Peyer's patch (tissue), 4 donors: ENCODE data around the gene APOE. TPM values are rescaled to one million over a fixed set of nuclear protein-coding genes. Genes with fewer than 3 reads are reported as not detected.
A peak's percentile ranks its signal among the peaks of the same experiment; 100 is the strongest.

Experiments
- DNase-seq, 3 donors: peaks; one replicate each; pipeline ENCODE4 v3.0.0-alpha.2; 2017 to 2019
- H3K27ac ChIP-seq, 4 donors: fragments of 200-600 bp; sonication (generic); one replicate each; pipeline ENCODE4 v1.5.1; 2016 to 2019
- H3K27me3 ChIP-seq, 2 donors: fragments of 200-600 bp; sonication (generic); one replicate each; pipeline ENCODE4 v1.5.1; 2019
- H3K36me3 ChIP-seq, 3 donors: fragments of 200-600 bp; sonication (generic); one replicate each; pipeline ENCODE4 v1.5.1; 2016 to 2019
- H3K4me1 ChIP-seq, 4 donors: fragments of 200-600 bp; sonication (generic); one replicate each; pipeline ENCODE4 v1.5.1; 2016 to 2019
- H3K4me3 ChIP-seq, 4 donors: fragments of 200-600 bp; sonication (generic); 1 replicate in 3 of 4; 2 replicates in 1 of 4; pipeline ENCODE4 v1.5.1; 2016 to 2019; ENCODE audit warnings: mild to moderate bottlenecking in 1 of 4
- H3K9me3 ChIP-seq, 4 donors: fragments of 200-600 bp; sonication (generic); one replicate each; pipeline ENCODE4 v1.5.1; 2016 to 2019; ENCODE audit warnings: mild to moderate bottlenecking in 1 of 4
- POLR2A ChIP-seq, 2 donors: fragments of 450-650 bp; IDR thresholded peaks; one replicate each; pipeline ENCODE4 v1.5.1; 2017; ENCODE audit warnings: antibody characterized with exemption in 2 of 2, mild to moderate bottlenecking in 2 of 2, moderate library complexity in 2 of 2
- total RNA-seq, 4 donors: library from RNA; depleted of rRNA; stranded (reverse); fragments of >200 nt; gene quantifications; one replicate each; pipeline ENCODE4 v1.1.0, GENCODE V29; 2016
- TF ChIP-seq, protein P1 (sequence below), 6 experiments: fragments of 450-650 bp in 4 of 6; fragments of 200-600 bp in 2 of 6; sonication (generic) in 1 of 6; IDR thresholded peaks; one replicate each; pipeline ENCODE4 v1.5.1; 2017 to 2019; ENCODE audit warnings: antibody characterized with exemption in 6 of 6, mild to moderate bottlenecking in 3 of 6, moderate library complexity in 1 of 6

Gene APOE
- total RNA-seq, 4 donors from 2014 or later, result 24.2 to 203 (median 51.6) TPM

DNA sequence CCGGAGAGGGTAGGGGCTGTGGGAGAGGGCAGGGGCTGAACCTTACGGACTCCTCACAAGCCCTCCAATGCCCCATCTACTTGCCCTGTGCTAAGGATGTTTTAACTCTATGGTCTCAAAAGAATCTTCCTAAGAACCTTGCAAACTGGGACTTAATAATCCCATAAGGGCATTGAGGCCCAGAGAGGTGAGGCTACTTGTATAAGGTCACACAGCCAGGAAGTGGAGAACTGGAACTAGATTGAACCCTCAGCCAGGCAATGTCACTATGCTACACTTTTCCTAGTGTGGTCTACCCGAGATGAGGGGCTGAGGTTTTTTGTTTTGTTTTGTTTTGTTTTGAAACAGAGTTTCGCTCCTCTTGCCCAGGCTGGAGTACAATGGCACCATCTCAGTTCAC is 25.9 kb downstream of the APOE start:
- H3K4me3 ChIP-seq, result no peak overlapping the region
- peaks cover 0 to 7% (median 2%) of the 10 kb centered on the region in 4 donors for H3K4me1 ChIP-seq
- no peak for DNase-seq
- H3K27me3 ChIP-seq, result no peaks in the 10 kb centered on the region
- H3K27ac ChIP-seq, result no peak overlapping the region
- no peaks in the 10 kb centered on the region for H3K9me3 ChIP-seq
- TF ChIP-seq, protein P1, sequence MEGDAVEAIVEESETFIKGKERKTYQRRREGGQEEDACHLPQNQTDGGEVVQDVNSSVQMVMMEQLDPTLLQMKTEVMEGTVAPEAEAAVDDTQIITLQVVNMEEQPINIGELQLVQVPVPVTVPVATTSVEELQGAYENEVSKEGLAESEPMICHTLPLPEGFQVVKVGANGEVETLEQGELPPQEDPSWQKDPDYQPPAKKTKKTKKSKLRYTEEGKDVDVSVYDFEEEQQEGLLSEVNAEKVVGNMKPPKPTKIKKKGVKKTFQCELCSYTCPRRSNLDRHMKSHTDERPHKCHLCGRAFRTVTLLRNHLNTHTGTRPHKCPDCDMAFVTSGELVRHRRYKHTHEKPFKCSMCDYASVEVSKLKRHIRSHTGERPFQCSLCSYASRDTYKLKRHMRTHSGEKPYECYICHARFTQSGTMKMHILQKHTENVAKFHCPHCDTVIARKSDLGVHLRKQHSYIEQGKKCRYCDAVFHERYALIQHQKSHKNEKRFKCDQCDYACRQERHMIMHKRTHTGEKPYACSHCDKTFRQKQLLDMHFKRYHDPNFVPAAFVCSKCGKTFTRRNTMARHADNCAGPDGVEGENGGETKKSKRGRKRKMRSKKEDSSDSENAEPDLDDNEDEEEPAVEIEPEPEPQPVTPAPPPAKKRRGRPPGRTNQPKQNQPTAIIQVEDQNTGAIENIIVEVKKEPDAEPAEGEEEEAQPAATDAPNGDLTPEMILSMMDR (IDR thresholded peaks at IDR 0.05), result no peak
- no peak for TF ChIP-seq POLR2A (IDR thresholded peaks at IDR 0.05)
- no peaks in the 10 kb centered on the region for H3K36me3 ChIP-seq

DNA sequence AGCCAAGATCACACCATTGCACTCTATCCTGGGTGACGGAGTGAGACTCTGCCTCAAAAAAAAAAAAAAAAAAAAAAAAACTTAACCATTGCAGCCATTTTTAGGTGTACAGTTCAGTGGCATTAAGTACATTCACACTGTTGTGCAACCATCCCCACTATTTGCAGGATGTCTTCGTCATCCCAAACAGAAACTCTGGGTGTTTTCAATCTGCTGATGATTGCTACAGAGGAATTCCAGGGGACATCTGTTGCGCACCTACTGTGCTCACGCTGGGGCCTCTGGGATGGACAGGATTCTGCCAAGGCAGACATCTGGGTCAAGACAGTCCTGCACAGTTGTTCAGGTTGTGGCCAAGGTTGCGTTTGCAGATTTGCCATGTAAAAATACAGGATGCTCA is 34.1 kb downstream of the APOE start:
- Histone ChIP-seq H3K27me3 (no peaks in the 10 kb centered on the region), H3K36me3 (no peaks in the 10 kb centered on the region), H3K9me3 (no peaks in the 10 kb centered on the region), H3K4me1 (no peaks in the 10 kb centered on the region), H3K4me3 (no peak overlapping the region), H3K27ac (no peak overlapping the region)
- TF ChIP-seq POLR2A (IDR thresholded peaks at IDR 0.05), result no peak
- TF ChIP-seq, protein P1 (IDR thresholded peaks at IDR 0.05), result no peak
- DNase-seq, result no peak

DNA sequence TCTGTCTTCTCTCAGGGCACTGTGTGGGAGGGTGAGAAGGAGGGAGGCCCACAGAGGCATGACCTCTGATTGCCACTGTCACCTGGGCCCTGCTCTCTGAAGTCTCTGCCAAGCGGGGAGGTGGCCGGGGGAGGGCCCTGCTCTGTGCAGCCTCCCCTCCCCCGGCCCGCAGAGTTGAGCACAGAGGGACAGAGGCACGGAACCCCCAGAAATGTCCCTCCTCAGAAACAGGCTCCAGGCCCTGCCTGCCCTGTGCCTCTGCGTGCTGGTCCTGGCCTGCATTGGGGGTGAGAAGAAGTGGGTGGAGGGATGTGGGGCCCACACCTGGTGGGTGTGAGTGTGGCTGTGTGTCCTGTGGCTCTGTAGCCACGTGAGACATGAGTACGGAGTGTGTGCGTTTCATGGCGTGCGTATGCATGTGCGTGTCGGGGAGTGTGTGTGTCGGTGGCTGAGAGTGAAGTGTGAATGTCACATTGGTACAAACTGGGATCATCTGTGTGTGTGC is 36.5 kb downstream of the APOE start, which contains the start of gene APOC4:
TSS of gene APOC4 (plus strand) at position 171 of the 505 bp plus-strand sequence. CDS start at position 212, 41 bp downstream.
- TF ChIP-seq POLR2A (IDR thresholded peaks at IDR 0.05), result no peak
- no peak within 1 kb of the TSS for H3K27ac ChIP-seq
- H3K36me3 ChIP-seq, result no peaks in the 10 kb centered on the region
- H3K4me3 ChIP-seq, result no peak within 1 kb of the TSS
- no peak for DNase-seq
- no peaks in the 10 kb centered on the region for H3K4me1 ChIP-seq
- H3K9me3 ChIP-seq, result no peaks in the 10 kb centered on the region
- H3K27me3 ChIP-seq, result no peaks in the 10 kb centered on the region

DNA sequence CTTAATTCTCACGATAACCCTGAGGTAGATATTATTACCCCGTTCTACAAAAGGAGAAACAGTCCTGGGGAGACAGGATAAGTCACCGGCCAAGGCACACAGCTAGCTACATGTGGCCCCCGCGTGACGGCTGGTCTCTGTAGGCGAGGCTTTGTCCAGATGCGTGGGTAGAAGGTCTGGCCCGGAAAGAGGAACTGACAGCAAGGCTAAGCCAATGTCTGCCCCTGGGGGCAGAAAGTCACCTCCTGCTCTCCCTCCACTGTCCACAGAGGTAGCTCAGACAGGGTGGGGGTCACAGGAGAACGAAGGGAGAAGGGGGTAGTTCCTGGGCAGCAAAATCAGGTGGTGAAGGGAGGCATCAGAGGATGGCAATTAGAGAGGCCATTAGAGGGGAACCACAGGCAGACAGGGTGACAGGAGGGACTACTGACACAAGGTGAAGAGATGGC is 38.2 kb downstream of the APOE start:
- H3K4me3 ChIP-seq, result no peak overlapping the region
- no peaks in the 10 kb centered on the region for H3K4me1 ChIP-seq
- TF ChIP-seq POLR2A (IDR thresholded peaks at IDR 0.05), result no peak
- TF ChIP-seq, protein P1 (IDR thresholded peaks at IDR 0.05), result no peak
- peak overlapping the region in 1 of 4 donors; percentile 17 for H3K27ac ChIP-seq
- no peaks in the 10 kb centered on the region for H3K9me3 ChIP-seq
- H3K27me3 ChIP-seq, result no peaks in the 10 kb centered on the region
- no peaks in the 10 kb centered on the region for H3K36me3 ChIP-seq
- peak in 2 of 3 donors; percentile 78 to 83 for DNase-seq

DNA sequence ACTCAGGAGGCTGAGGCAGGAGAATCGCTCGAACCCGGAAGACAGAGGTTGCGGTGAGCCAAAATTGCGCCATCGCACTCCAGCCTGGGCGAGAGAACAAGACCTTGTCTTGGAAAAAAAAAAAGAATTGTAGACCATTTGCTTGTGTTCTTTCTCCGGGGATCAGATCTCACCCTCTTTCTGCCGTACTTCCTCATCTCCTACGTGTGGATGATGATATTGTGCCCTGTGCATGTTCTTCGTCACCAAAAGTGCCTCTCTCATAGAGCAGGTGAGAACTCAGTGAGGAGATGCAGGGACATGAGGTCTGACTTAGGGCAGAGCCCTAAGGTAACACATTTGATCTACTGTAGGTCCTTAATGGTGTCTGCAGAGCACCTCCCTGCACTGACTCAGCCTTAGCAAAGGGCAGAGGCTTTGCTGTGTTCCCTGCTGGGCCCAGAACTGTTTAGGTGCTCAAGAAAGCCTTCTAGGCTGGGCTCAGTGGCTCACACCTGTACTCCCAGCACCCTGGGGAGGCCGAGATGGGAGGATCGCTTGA is 41.5 kb downstream of the APOE start:
- peaks cover 0 to 4% (median 0%) of the 10 kb centered on the region in 4 donors for H3K4me1 ChIP-seq
- H3K36me3 ChIP-seq, result peaks cover 0 to 11% (median 0%) of the 10 kb centered on the region in 3 donors
- no peak overlapping the region for H3K27ac ChIP-seq
- H3K4me3 ChIP-seq, result no peak overlapping the region
- no peak for DNase-seq
- no peaks in the 10 kb centered on the region for H3K9me3 ChIP-seq
- TF ChIP-seq, protein P1 (IDR thresholded peaks at IDR 0.05), result no peak
- no peak for TF ChIP-seq POLR2A (IDR thresholded peaks at IDR 0.05)
- H3K27me3 ChIP-seq, result no peaks in the 10 kb centered on the region

DNA sequence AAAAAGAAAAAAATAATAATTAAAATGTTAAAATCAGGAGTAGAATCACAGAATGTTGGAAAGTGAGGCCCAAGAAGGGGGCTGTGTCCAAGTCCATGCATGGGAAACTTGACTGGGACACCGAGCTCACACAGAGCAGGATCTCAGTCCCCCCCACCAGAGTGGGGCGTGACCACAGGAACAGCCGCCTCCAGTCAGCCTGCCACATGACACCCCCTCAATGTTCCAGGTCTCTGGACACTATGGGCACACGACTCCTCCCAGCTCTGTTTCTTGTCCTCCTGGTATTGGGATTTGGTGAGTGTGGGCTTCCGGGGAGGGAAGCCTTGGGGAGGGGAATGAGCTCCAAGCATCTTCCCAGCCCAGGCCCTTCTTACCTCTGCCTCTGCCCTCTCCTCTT is 42.6 kb downstream of the APOE start:
- Histone ChIP-seq H3K27me3 (no peaks in the 10 kb centered on the region), H3K36me3 (peaks cover 0 to 11% (median 0%) of the 10 kb centered on the region in 3 donors), H3K9me3 (no peaks in the 10 kb centered on the region), H3K4me1 (peaks cover 0 to 5% (median 0%) of the 10 kb centered on the region in 4 donors), H3K4me3 (no peak overlapping the region), H3K27ac (no peak overlapping the region)
- TF ChIP-seq, protein P1 (IDR thresholded peaks at IDR 0.05), result no peak
- no peak for TF ChIP-seq POLR2A (IDR thresholded peaks at IDR 0.05)
- DNase-seq, result no peak
